GM19328 (cell line): Measurements from ENCODE around the gene LMAN1L.
A peak's percentile ranks its signal among the peaks of the same experiment; 100 is the strongest.

Experiments used
- ATAC-seq: cut with Tn5 transposase; IDR thresholded peaks from one replicate; pipeline ENCODE4 v1.9.1; 2021; ENCODE audit warnings: mild to moderate bottlenecking, moderate library complexity; ENCODE audit not compliant: unreplicated experiment

The LMAN1L gene

GRCh38 chr15:74815121-74815934 is 2.7 kb downstream of the LMAN1L start:
- ATAC-seq = no peak

DNA sequence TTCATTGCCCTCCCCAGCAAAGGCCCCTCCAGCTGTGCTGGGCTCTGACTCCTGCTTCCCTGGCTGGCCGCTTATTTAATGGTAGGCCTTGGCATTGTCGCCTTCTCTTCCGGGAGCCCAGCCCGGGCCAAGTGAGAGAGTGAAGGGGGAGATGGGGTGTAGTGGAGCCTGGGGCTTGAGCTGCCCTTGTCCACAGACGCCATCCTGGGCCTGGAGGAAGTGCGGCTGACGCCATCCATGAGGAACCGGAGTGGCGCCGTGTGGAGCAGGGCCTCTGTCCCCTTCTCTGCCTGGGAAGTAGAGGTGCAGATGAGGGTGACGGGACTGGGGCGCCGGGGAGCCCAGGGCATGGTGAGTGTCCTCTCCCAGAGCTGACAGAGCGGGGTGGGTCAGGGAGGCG is 3.3 kb downstream of the LMAN1L start:
- ATAC-seq = no peak

DNA sequence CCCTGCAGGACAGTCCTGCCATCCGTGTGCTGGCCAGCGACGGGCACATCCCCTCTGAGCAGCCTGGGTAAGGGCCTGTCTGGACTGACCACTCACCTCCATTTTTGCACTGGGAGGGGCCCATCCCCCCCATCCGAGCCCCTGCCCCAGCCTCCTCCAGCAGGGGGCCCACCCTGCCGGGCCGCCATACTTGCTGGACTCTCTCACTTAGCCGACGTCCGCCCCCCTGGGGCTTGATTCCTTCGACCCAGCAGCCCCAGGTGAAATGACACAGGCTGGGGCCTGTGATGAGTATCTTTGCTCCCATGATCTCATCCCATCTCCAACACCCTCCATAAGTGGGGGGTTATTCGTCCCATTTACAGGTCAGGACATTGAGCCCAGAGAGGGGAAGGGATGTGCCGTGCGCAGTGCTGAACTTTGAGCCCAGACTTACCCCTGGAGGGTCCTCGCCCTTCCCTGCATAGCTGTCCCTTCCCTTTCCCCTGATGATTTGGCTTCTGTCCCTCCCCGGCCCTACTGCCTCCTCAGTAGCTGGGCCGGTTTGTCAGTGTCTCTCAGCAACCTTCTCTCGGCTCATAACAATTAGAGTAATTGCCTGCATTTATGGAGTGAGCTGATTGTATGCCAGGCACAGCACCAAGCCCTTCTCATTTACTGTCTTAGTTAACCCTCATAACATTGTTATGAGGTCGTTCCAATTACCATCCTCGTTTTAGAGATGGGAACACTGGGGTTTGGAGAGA is 4.2 kb downstream of the LMAN1L start:
- no peak for ATAC-seq

DNA sequence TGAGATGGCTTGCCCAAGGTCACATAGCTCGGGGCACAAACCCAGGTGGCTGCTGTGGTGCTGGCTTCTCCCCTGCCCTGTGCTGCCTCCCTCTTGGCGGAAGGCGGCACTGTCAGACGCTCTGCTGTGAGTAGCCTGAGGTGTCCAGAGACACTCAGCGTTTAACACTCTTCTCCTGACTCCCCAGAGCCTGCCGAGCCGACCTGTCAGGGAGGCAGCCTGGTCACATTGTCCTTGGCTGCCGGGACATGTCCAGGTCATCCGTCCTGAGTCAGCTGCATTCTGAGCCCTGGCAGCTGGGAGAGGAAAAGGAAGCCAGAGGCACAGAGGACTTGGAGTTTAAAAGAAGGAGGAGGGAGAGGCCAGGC is 4.7 kb downstream of the LMAN1L start:
- ATAC-seq = no peak

- ATAC-seq = no peak
Measured at GRCh38 chr15:74820056-74820455, 7.4 kb downstream of the LMAN1L start.

GRCh38 chr15:74821091-74821789 is 8.6 kb downstream of the LMAN1L start:
- ATAC-seq = peak; percentile 73

- no peak for ATAC-seq
Measured at GRCh38 chr15:74821790-74822158, 9.1 kb downstream of the LMAN1L start.

- ATAC-seq = no peak
Measured at GRCh38 chr15:74822233-74822632, 9.6 kb downstream of the LMAN1L start.

DNA sequence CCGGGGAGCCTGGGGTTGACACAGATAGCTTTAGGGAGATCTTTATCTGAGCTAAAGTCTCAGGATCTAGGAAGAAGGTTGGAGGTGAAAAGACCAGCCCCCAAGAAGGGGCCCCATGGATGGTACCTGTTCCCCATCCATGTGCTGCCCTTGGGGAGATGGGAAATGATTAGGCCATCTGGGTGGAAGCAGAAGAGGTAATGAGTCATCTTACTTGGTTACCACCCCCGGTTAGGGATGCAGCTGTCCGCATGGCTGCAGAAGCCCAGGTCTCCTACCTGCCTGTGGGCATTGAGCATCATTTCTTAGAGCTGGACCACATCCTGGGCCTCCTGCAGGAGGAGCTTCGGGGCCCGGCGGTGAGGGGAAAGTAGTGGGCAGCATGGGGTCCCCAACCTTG is 10.7 kb downstream of the LMAN1L start:
- no peak for ATAC-seq

DNA sequence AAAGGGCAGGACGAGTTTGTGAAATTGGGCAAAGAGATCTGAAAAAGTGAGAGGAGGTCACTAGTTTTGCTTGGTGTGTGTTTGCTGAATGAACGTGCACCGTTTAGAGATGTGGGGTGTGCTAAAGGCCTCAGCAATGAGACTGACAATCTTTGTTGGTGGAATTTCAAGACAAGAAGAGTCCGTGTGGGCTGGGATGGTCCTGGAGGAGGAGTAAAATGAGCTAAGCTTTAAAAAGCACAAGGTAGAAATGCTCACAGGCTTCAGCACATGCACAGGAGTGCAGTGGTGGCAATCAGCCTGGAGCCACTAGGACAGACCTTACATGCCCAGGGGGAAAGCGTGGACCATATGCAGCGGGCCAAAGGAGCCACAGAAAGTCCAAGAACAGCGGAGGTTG is 12.3 kb downstream of the LMAN1L start:
- no peak for ATAC-seq

GRCh38 chr15:74825866-74826265 is 13.2 kb downstream of the LMAN1L start:
- no peak for ATAC-seq

GRCh38 chr15:74826364-74826819 is 13.8 kb downstream of the LMAN1L start, which contains the start of gene CPLX3:
Gene CPLX3 (plus strand): TSS chr15:74826627. CDS start chr15:74826704, 77 bp downstream.
- ATAC-seq = no peak

DNA sequence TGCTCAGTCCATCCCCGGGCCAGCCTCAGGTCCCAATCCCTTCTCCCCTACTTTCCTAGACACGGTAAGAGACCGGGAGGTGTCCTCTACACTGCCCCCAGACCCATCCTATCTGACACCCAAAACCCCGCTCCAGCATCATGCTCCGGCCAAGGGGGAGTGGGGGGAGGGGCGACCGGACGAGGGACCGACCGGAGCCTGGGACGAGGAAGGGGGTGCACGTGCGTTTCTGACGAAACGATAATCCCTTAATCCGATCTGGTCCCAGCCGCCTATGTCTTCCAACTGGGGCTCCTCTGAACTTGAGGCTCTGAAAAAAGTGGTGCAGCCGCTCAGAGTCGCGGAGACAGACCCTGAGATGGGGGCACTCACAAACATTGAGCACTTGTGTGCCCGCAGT is 14.3 kb downstream of the LMAN1L start:
- ATAC-seq = no peak

GRCh38 chr15:74827614-74828013 is 15.0 kb downstream of the LMAN1L start:
- ATAC-seq = no peak

DNA sequence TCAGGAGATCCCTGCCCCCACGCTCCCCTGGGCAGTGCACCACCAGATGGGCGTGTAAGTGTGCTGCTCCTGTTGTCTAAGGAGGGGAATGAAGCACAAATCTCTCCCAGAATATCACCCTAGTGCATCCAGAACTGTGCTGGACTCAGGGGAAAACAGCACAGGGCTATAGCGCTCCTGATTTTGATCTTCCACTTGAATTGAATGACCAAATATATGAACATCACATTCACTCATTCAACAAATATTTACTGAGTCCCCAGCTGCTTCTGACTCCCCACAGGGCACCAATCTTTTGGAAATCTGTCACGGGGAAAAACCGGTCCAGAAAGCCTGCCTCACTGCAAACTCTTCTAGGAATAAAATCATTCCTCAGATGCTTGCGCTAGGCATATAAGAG is 16.2 kb downstream of the LMAN1L start:
- no peak for ATAC-seq

DNA sequence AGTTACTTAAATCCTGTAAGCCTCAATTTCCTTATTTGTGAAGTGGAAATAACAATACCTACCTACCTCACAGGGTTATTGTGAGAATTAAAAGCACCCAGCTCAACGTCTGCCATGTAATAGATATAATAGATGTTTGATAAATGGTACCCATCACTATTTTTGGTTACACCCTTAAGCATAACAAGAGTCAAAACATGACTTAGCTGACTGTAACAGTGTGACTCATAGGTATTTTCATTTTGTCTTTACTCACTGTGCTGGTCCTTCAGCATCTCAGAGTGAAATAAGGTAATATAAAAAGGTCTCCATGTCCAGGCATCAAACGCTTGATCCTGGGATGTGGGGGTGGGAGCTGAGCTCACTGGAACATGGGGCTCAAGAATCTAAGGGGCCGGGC is 16.9 kb downstream of the LMAN1L start:
- ATAC-seq = no peak

DNA sequence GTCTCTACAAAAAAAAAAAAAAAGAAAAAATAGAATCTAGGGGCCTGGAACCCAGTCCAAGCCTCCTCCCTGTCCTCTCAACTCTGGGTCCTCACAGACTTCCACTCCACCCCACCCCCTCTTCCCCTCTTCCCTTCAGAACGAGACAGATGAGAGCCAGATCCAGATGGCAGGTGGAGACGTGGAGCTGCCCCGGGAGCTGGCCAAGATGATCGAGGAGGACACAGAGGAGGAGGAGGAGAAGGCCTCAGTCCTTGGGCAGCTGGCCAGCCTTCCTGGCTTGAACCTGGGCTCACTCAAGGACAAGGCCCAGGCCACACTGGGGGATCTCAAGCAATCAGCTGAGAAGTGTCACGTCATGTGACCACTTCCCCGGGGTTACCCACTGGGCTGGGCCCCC is 17.4 kb downstream of the LMAN1L start:
- no peak for ATAC-seq

GRCh38 chr15:74830868-74831267 is 18.2 kb downstream of the LMAN1L start:
- ATAC-seq = no peak

GRCh38 chr15:74831813-74832495 is 19.3 kb downstream of the LMAN1L start:
- ATAC-seq = no peak

DNA sequence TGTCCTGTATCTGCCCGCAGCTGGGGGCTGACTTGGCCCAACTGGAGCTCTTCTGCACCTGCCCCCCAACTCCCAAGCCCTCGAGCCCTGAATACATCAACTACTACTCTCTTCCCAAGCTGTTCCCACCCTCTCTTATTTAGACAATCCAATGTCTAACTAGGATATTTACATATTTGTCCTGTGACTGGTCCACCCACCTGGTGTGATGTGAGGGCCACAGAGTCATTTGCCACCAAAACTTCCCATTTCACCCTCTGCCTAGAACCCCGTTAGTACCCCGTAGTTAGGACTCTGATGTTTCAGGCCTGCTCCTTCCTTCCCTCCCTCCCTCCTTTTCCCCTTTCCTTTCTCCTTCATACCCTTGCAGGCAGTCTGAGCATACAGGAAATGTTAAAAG is 20.2 kb downstream of the LMAN1L start:
- no peak for ATAC-seq
